GM21723 (cell line): ENCODE measurements around the gene TIMM29.
"Not testable (repeated sequence)": the region's sequence is repeated elsewhere in the genome, so short reads cannot be mapped to it uniquely, and the experiment has no call there.

Experiments
- ATAC-seq: cut with Tn5 transposase; IDR thresholded peaks from one replicate; pipeline ENCODE4 v1.9.1; 2021; ENCODE audit warnings: mild to moderate bottlenecking, moderate library complexity; ENCODE audit not compliant: unreplicated experiment

Gene TIMM29

GRCh38 chr19:10936661-10937084 is 8.1 kb downstream of the TIMM29 start:
- no peak for ATAC-seq

- not testable (repeated sequence) for ATAC-seq
These were observed 13.0 kb downstream of the TIMM29 start for GRCh38 chr19:10941649-10942048.

DNA sequence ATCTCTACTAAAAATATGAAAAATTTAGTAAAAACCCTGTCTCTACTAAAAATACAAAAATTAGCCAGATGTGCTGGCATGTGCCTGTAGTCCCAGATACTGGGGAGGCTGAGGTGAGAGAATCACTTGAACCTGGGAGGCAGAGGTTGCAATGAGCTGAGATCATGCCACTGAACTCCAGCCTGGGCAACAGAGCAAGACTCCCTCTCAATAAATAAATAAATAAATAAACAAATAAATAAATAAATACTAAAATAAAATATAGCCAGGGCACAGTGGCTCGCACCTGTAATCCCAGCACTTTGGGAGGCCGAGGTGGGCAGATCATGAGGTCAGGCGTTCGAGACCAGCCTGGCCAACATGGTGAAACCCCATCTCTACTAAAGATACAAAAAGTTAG is 14.8 kb downstream of the TIMM29 start:
- not testable (repeated sequence) for ATAC-seq

DNA sequence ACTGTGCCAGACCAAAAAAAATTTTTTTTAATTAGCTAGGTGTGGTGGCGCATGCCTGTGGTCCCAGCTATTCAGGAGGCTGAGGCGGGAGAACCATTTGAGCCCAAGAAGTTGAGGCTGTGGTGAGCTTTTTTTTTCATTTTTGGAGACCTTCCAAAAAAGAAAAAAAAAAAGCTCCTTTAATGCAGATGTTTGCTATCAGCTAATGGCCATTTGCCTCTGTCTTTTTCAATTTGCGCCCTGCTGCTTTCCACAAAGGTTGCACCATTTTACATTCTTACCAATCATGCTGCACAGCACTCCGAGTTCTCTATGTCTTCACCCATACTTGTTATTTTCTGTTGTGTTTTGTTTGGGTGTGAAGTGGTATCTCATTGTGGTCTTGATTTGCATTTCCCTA is 16.7 kb downstream of the TIMM29 start:
- no peak for ATAC-seq

- no peak for ATAC-seq
These were observed 18.5 kb downstream of the TIMM29 start for GRCh38 chr19:10946958-10947657.

GRCh38 chr19:10952809-10953208 is 24.2 kb downstream of the TIMM29 start:
- ATAC-seq: no peak

DNA sequence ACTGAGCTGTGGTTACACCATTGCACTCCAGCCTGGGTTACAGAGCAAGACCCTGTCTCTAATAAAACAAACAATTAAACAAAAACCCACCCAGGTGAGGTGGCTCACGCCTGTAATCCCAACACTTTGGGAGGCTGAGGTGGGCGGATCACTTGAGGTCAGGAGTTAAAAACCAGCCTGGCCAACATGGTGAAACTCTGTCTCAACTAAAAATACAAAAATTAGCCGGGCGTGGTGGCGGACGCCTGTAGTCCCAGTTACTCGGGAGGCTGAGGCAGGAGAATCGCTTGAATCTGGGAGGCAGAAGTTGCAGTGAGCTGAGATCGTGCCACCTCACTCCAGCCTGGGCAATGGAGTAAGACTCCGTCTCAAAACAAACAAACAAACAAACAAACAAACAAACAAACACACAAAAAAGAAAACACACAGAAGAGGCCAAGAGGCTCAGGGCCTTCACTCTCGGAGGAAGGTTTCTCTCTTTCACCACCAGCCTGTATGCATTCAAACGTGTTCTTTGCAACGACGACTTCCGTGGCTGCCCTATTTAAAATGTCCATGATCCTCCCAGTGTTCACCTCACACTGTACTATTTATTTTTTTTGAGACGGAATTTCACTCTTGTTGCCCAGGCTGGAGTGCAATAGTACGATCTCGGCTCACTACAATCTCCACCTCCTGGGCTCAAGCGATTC is 30.8 kb downstream of the TIMM29 start:
- not testable (repeated sequence) for ATAC-seq

DNA sequence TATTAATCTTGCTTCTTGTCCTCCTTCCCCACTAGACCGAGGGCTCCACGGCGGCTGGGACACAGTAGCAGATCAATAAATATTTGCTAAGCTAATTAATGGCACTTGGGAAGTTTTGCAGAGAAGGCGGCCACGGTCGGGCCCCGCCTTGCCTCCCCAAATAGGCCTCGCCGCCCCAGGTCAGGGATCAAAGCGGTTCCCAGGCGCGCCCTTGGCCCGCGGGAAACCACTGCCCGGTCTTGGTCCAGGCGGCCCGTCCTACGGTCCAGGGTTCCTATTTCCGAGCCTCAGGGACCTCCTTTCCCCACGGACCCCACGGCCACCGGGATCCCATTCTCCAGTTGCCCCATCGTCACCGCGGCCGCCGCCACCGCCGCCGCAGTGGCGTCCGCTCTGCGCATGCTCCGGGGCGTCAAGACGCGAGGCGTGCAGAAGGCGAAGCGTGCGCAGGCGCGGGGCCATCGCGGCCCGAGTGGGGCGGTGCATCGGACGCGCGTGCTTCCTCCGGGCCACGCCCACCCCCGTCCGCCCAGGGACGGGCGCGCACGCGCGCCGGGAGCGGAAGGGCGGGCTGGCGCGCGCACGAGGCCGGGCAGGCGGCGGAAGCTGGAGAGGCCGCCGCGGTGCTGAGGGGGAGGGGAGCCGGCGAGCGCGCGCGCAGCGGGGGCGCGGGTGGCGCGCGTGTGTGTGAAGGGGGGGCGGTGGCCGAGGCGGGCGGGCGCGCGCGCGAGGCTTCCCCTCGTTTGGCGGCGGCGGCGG is 31.9 kb downstream of the TIMM29 start, which contains the start of gene SMARCA4:
TSS of gene SMARCA4 (plus strand) at position 717 of the 759 bp plus-strand sequence. CDS start 23,122 bp downstream, outside the sequence.
- peak; percentile 60 for ATAC-seq

DNA sequence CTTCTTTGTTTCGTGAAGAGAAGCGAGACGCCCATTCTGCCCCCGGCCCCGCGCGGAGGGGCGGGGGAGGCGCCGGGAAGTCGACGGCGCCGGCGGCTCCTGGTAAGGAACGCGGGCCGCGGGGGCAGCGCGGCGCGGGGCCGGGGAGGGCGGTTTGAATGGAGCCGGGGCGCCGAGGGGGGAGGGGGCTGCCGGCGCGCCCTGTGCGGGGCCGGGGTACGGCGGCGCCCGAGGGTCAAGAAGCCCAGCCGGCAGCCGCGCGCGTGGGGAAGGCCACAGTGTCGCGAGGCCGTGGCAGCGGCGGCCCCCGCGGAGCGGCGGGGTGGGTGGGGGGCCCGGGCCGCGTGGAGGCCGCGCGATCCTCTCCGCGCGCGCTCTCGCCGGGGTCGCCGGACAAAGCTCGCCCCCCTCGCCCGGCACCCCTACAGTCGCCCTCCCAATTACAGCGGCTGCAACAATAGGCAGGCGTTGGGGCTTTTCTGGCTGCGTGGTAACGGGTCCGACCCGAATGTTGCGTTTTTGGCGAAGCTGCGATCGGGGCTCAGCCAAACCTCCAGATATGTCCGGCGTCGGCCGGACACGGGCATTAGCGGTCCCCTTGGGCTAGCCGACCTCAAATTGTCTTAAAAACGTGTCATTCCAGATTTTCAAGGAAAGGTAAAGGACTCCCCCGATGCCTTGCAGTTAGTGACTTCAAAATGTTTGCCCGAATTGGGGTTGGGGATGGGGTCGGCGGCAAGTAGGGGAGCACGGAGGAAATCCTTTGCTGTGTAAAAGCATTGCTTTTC is 32.7 kb downstream of the TIMM29 start:
- peak; percentile 34 for ATAC-seq

DNA sequence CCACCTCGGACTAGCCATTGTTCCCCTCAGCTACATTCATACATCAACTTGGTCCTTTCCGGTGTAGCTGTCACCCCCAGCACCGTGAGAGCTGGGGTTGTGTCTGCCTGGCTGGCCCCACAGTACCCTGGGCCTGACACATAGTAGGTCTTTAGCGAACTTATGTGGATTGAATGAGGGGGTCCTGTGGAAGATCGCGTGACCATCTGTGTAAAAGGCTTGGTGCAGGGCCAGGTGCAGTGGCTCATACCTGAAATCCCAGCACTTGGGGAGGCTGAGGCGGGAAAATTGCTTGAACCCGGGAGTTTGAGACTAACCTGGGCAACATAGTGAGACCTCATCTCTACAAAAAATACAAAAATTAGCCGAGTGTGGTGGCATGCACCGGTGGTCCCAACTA is 34.3 kb downstream of the TIMM29 start:
- no peak for ATAC-seq

GRCh38 chr19:10963865-10964264 is 35.3 kb downstream of the TIMM29 start:
- no peak for ATAC-seq

DNA sequence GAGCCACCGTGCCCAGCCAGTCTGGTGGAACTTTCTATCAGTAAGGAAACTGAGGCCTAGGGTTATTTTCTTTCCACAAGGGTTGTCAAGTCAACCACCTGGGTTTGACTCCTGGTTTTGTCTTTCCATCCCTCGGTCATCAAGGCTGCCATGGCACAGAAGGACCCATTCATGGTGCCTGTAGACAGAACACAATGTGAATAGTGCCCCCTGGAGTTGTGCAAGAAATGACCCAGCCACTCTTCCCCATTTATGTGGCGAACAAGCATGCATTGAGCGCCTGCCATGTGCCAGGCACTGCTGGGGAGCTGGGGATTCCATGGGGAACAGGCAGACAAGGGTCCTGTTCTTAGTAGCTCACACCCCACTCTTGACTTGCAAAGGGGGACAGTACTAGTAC is 36.3 kb downstream of the TIMM29 start:
- no peak for ATAC-seq

GRCh38 chr19:10965398-10965797 is 36.8 kb downstream of the TIMM29 start:
- no peak for ATAC-seq

GRCh38 chr19:10966809-10967208 is 38.2 kb downstream of the TIMM29 start:
- no peak for ATAC-seq

DNA sequence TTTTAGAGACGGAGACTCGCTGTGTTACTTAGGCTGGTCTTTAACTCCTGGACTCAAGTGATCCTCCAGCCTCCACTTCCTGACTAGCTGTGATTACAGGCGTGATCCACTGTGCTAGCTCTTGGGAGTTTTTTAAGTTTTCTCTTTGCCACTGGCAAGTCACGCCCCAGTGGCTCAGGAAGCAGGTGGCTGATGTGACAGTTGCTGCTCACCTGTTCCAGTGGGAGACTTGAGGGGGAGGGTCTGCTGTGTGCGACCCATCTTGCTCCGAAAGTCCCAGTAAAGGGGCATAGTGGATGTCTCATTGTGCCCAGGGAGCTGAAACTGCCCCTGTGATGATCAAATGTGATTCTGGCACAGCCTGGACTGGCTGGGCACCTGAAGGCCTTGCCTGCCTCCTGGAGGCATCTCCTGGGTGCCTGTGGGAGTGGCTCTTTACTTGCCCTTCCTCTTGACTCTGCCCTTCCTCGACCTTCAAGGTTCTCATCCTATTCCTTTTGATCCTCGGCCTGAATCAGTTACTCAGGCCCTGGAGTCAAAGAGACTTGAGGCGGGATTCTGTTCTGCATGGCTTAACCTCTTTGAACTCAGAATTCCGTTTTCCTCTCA is 40.0 kb downstream of the TIMM29 start:
- no peak for ATAC-seq

DNA sequence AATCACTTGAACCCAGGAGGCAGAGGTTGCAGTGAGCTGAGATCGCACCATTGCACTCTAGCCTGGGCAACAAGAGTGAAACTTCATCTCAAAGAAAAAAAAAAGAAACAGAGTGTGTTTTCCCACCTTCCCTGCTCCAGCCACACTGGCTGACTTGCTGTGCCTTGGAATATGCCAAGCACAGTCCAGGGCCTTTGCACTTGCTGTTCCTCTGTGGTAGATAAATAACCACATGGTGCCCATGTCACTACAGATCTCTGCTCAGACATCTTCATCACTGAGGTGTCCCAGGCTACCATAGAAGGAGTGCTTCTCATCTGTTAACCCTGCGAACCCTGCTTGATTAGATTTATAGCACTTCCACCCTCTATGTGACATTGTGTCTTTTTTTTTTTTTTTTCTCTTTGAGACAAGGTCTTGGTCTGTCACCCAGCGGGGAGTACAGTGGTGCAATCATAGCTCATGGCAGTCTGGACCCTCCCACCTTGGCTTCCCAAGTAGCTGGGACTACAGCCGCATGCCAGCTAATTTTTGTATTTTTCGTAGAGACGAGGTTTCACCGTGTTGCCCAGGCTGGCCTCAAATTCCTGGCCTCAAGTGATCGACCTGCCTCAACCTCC is 42.6 kb downstream of the TIMM29 start:
- no peak for ATAC-seq

GRCh38 chr19:10975374-10976130 is 46.9 kb downstream of the TIMM29 start:
- ATAC-seq: no peak

GRCh38 chr19:10976131-10976892 is 47.7 kb downstream of the TIMM29 start:
- ATAC-seq: no peak

- ATAC-seq: no peak
These were observed 49.1 kb downstream of the TIMM29 start for GRCh38 chr19:10977742-10978092.
